NCI-H2029 (cell line): Measurements from ENCODE around the gene BID.

Experiments used
- DNase-seq: peaks from one replicate; lab custom pipeline; 2025; lab: John Stamatoyannopoulos, UW

The BID gene

DNA sequence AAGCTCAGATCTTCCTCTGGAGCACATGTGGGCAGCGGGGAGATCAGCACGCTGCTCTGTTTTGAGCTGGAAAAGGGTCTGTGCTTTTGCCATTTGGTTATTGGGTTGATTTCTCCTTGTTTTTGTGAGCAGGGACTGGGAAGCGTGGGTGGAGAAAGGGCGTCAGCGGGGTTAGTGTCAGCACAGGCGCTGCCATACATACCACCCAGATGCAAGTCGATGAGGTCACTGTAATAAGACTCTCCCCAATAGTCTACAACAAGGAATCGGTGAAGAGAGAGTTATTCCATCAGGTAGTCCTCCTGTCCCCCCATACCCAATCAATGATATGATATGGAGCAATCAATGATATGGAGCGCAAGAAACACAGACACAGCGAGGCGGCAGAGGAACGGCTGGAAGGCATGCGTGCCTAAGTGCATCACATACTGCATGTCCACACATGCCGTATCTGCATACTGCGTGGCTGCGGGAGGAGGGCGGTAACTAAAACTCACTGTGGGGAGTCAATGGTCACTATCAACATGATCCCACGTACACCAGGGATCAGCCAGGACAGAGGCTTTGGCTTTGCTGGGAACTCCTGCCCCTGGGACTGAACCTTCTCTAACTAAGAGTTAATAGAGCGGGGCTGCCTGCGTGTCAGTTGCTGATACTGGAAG lies 29.5 kb upstream of the BID start:
- no peak for DNase-seq

DNA sequence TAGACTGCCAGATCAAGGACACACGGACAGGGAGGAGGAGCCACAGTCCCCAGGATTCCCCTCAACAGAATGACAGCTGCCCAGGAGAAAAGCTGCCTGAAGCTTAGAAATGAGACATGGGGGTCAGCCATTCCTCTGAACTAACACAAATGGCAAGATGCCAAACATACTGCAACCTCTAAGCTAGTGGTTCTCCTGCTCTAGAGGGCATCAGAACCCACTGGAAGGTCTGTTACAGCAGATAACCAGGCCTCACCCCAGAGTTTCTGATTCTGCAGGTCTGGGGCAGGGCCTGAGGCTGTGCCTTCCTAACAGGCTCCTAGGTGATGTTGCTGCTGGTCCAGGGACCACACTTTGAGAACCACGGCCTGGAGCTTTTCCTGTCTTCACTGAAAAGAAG lies 28.6 kb upstream of the BID start:
- DNase-seq: no peak

DNA sequence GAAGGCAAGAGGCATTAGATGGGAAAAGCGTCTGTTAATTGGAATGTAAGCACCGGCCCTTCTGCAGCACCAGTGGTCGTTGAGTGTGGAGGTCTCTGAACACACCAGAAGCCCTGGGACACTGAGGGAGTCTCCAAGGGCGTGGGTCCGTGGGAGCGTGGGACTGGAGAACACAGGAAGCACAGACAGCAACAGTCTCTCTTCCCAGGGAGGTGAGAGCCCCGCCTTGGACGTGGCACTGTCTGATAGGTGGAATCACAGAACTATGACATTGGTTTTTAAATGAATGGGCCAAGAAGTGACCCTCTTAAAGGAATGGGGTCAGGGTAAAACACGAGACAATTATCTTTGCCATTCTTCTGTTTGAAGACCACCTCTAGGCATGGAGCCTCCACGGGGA lies 28.1 kb upstream of the BID start:
- no peak for DNase-seq

DNA sequence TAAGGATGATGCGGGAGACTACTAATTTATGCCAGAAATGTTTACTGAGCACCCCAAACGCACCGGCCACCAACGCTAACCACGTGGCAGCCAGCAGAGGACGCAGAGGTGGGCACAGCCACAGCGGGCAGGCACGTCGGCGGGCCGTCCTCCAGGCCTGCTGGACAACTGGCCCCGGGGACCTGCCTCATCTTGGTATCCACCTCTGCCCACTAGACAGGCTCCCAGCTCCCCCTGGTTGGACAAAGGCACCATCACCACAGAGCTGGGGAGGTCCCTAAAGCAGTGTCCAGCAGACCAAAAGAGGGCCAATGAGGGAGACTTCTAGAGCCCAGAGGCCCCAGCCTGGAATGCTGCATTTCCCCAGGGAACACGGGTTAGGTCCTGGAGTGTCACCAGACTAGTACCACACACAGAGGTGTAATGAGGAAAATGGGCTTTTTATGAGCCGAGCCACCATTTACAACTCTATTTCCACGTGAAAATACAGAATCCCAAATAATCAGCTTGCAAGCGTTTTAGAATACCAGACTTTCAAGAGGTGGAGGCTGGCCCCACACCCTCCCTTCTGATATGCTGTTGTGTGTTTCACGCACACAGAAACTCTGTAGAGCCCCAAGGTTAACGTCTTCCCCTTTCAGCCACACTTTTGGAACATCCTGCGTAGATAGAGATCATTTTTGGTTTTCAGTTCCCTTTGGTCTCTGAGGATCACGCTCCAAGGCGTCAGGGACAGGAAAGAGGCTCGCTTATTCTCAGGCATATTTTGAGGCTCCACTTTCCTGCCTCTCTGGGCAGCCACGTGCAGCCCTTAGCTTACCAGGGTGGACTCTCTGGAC lies 23.7 kb upstream of the BID start:
- DNase-seq: no peak

DNA sequence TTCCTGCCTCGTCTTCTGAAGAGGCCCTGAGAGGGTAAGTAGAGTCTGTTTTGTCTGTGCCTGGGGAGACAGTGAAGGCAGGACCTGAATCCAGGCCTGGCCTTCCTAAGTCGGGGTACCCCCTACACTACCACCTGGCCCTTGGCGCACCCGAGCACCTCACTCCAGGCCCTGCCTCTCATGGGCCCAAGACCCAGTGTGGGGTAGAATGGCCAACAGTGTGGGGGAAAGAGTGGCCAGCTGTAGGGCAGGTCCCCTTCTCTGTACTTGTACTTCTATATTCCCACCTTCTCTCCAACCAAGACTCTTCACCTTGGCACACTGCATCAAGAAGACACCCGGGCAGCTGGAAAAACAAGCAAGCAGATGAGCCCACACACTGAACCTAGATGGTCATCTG lies 22.4 kb upstream of the BID start:
- no peak for DNase-seq

DNA sequence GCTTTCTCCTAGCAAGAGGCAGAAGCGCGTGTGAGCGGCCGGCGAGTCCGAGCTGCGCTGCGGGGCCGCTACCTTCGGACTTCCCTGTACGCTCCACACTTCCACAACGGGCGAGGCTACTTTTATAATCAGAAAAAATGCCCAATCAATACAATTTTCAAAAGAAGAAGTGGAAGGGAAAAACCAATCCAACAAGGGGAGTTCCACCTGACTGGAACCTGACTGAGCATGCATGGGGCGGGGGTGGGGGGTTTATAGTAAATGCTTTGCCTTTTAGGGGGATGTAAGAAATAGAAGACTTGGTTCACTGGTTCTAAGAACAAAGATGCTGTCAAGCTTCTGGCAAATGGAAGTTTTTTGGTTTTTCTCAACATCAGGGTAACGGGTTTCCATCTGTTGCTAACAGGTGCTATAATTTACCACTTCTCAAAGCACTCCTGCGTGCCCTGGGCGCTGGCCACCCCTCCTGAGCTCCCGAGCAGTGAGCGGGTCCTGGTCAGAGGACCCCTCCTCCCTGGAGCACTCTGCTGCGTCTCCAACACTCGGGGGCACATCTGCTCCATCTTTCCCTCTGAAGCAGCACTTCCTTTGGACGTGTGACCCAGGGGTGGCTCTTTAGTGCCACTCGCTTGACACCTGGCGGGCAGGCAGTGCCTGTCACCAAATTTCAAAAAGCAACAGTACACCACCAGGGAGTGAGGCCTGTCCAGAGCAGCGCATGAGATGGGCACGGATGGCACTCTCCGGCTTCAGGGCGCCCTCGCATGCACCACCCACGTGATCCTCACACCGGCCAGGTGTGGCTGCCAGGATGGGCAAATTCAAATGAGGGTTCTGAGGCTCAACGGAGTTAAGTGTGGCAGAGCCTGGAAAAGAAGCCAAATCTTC lies 21.6 kb upstream of the BID start:
- DNase-seq: no peak

DNA sequence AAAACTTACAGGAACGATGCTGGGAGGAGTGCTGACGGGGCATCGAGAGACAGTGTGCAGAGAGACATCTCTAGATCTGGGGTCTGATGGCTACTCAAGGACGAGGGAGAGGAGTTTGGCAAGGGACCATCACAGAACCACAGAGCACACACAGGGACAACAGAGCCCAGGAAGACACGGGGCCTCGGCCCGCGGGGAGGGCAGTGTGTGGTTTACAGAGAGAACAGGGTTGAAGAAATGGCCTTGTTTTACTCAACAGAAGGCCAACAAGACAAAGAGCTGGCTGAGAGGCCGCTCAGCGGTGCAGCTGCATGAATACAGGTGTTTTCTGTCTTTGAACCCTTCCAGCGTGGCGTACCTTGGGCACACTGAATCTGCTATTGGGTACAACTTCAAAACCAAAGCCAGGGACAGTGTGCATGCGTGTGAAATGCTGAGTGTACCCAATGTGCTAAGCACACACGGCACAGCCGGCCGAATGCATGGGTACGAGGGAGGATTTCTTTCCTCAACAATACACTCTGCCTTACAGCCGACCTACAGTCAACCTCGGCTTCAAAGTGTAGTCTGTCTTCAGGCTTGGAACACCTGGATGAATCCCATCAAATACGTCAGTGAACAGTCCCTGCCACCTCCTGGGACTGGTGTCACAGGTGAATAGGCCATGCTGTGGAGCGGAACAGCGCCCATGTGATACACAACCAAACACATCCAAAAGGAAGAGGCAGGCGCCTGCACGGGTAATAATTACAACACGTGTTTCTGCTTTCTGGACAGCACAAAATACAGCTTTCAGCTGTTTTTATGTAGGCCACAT lies 20.7 kb upstream of the BID start:
- DNase-seq: no peak

DNA sequence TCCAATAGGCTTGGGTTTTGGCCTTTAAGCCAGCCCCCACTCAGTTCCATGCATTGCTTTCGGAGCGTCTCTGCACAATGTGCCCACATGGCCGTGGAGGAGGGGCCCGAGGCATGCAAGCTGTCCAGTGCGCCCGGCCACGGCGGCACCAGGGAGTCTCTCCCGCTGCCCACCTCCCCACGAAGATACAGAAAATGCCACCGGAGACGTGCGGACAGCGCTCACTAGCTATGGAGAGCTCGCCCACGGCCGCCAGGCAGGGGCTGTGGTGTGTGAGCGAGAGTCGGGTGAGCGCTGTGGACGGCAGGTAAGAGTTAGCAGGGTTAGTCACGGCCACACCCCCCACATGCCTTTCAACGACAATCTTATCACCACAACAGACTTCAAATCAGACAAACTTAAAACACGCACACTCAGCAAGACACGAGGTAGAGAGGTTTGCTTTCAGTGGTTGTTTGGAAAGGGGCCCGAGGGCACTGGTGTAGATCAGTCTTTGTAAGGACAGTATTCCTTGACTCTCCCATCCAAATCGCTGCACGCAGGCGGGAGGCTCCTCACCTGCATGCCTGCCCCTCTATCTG lies 18.7 kb upstream of the BID start:
- DNase-seq: no peak

DNA sequence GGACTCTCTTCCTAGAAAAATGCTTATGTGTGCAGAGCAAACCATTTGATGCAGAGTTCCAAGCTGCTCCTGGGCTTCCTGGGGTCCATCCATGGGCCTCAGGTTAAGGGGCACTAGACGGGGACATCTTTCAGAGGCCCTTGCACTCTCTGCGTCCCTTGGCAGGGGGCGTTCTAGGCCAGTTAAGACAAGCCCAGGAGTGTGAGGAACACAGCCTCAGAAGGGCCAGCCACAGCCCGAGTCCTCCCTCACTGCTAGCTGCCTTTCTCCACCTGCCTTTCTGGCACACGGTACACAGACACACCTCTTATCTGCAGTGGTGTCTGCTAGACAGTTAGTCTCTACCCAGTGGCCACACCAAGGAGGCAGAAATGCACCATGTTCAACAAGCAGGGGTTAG lies 18.0 kb upstream of the BID start:
- no peak for DNase-seq

DNA sequence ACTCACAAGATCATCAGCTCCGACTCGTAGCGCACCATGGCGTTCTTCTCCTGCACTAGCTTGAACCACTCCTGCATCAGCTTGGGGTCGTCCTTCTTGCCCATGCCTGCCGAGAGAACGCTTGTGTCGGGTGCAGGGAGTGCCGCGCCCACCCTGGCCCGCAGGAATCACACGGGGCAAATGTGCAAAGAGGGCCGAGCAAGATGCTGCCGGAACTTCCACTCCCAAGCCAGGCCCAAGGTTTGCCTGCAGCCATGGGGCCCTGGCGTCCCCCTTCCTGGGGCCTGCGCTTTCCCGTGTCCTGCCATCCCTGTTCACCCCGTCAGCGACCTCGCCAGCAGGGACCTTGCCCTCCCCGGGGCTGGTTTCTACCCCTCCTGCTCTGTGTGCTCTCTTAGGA lies 16.9 kb upstream of the BID start:
- DNase-seq: no peak

DNA sequence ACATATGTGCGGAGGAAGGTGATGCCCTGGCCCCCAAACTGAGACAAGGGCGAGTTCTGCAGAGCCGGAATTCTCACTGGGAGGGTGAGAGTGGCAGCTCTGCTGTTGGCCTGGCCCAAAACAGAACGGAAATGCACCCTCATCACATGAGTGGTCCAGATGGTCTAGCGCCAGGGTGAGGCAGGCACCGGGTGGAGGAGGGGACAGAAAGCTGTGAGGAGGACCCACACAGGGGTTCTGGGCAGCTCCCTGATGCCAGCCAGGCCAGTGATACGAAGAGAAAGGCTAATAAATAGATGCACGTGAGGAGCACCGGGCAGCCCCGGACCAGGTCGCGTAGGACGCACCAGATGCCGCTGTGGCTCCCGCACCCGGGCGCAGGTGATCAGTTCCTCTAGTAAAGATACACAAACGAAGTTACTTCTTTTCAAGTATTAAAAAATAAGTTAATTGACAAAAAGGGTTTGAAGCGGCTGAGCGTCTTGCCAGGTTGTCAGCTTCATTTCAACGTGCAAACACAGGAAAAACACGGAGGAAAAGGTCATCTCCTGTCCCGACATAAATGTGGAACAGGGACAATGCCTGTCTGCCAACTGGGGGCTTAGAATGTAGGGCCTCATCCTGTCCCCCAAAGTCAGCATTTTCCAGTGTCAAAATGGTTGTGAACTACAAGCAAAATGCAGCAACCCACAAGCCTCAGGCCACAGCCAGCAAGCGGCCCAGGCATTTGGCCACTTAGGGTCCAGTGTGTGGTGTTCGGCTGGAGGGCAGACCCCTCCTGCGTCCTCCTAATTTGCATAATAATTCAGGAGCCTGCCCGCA lies 15.3 kb upstream of the BID start:
- no peak for DNase-seq

DNA sequence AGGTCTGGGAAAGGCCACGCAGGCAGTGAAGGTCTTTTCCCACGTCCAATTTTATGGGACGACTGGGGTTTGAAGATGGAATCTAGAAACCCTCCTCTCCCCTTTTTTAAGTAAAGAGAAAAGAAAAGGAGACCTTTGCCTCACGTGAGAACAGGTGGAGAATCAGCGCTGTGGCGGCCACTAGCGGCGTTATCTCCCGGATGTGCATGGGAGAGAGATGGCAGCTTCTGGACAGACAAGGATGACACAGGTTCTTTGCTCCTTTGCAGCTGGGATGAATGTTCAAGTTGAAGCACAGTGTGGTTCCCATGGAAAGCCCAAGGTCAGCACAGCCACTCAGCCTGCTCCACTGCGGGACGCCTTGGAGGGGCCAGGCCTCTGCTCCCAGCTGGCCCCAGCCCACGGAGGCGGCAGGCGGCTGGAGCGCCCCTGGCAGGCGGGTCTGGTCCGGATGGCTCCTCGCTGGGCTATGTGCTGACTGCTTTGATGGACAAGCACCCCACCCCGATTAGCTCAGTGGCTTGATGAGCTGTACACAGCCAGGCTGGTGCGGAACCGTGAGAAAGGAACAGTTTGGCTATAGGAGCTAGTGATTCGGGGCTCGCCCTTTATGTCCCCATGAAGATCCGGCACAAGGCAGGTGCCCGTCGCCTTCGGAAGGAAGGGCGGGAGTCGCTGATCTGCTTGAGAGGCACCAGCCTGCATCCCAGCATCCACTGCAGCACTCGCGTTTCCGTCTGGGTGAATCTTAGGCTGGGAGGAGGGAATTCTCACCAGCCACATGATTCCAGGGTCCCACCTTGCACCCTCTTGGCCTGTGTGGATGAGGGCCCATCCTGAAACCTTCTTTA lies 14.5 kb upstream of the BID start:
- no peak for DNase-seq

DNA sequence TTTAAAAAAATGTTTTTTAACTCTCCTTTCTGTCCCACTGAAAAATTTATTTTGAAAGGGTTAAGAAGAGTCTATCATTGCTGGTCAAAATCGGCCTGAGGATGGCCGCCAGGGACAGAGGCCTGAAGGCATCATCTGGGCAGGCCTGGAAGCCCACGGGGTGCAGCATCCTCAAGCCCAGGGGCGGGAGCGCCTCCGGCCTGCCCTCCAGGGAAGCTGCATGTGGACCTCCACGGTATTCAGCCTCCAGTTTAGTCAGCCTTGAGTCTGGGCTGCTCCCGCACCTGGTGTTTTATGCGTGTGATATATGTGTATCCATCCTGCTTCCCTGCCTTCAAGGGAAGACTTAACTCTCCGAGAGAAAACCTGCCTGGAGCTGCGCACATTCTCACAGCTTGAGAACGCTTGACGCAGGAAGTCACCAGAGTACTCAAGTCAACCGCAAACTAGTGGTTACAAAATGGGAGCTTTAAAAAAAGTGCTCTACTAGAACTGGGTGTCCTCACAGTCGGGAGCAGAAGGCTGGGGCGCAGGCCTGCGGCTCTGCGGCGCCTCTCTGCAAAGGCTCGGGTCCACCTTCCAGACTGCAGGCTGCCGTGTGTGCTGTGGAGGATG lies 13.6 kb upstream of the BID start:
- DNase-seq: no peak

DNA sequence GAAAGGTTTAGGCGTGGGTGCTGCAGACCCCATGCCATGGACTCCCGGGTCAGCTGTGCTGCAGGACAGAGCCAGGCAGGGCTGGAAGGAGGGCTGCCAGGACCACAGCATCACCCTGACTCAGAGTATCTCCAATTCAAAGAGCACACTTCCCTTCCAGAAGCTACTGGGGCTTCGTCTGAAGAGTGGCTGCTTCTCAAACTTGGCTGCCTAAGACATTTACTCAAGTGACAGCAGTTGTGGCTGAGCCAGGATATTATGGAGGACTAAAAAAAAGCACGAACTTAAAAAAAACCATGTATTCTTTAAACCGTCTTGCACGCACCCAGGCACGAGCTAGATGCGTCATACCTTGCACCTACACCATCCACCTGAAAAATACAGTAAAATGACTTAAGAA lies 13.0 kb upstream of the BID start:
- DNase-seq: no peak

DNA sequence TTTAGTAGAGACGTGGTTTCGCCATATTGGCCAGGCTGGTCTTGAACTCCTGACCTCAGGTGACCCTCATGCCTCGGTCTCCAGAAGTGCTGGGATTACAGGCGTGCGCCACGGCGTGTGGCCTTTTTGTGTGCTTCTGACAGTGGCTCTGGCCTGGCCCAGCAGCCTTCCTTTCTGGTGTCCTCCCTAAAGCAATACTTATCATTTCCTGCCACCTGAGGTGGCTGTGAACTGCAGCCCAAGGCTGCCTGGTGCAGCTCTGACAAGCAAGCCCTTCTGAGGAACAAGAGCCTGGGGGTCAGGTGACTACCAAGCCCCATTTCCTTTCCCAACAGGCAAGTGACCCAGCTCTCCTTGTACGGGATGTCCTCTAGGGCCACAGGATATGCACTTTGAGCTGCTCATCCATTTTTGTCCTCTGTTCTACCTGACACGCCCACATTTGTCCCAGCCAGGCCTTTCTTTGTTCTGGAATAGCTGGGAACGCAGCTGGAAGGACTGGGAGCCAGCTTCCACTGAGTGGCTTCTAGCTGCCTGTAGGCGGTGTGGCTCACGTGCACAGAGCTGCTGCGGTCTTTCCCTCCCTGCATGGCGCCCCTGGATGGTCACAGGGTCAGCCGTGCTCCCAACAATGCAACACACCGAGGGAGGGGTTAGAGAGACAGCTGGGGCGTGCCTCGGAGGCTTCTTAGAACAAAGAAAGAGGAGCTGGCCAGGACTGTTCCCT lies 12.3 kb upstream of the BID start:
- DNase-seq: peak; percentile 49

DNA sequence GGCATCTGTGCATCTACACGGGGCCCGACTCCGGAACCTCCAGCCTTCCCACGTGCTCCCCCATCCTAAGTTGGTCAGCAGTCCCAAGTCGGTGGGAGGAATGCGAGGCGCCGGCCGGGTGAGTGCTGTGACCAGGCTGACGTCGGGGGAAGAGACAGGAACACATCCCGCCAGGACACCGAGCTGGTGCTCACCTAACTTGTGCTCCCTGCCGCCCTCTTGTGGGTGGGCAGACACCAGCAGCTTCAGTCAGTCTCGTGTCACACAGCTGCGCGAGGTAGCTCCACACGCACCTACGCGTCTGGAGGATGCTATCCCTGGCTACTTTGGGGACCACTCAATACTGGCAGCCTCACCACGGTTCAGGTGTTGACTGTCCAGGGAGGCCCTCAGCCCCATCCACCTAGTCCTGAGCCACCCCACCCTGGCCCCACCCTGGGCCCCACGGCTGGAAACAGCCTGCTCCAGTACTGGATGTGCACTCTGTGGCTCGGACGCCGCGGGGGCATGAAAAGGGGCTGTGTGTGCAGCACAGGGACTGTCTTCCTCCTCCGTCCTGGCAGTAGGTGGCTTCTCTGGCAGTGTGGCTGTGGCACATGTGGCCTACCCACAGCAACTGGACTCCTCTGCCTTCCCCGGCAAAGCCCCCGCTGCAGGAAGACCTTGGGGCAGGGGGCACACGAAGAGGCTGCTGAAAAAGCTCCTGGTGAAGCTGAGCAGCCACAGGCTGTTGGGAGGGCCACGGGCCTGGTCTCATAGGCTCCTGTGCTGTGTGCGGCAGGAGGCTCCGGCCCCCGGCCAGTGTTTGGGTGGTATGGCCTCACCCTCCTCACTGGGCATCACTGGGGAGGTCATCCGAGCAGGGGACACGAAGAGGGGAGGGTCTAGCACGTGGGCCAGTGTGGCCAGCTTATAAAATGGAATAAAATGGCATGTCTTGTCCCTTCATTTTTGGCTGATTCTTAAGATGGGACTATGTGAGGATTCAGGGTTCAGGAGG lies 11.2 kb upstream of the BID start:
- peak; percentile 57 for DNase-seq

DNA sequence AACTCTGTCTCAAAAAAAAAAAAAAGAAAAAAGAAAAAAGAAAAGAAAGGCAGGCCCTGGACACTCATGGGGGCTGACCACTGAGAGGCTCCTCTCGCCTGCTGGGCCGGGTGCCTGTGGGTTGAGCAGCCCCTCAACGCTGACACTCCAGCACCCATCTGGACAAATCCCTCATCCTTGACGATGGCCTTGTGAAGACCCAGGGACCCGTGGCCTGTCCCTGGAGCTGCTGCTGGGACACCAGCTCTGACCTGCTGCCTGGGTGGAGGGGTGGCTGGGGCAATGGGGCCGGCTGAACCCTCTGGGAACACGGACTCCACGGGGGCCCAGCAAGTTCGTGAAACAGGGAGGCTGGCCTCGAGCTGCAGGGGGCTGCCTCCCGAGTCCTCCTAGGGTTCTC lies 10.5 kb upstream of the BID start:
- DNase-seq: no peak
